GM20000 (cell line): ENCODE data around the gene KREMEN2.

Source experiments
- DNase-seq: peaks from one replicate; pipeline ENCODE4 v3.0.0; 2012; ENCODE audit warnings: low spot score
- CTCF ChIP-seq: IDR thresholded peaks from 2 replicates; pipeline ENCODE4 v1.5.1; 2012; ENCODE audit warnings: mild to moderate bottlenecking, control low read depth; ENCODE audit errors: extremely low read depth, missing control alignments

KREMEN2 gene

GRCh38 chr16:3014971-3015370 lies 50.9 kb downstream of the KREMEN2 start:
- no peak for DNase-seq
- no peak for TF ChIP-seq CTCF

GRCh38 chr16:3015865-3016521 lies 51.9 kb downstream of the KREMEN2 start:
- TF ChIP-seq CTCF = no peak
- no peak for DNase-seq

GRCh38 chr16:3017344-3017743 lies 53.3 kb downstream of the KREMEN2 start:
- DNase-seq = no peak
- TF ChIP-seq CTCF = no peak
